Measurements from ENCODE around the gene TJP2.

TJP2 gene

GRCh38 chr9:69193685-69194032 is 19.6 kb downstream of the TJP2 start:
- DNase-seq: peak; percentile 40

- DNase-seq: no peak
Observed at GRCh38 chr9:69194702-69195418, 20.8 kb downstream of the TJP2 start.

- DNase-seq: no peak
Observed at GRCh38 chr9:69195668-69196067, 21.6 kb downstream of the TJP2 start.

GRCh38 chr9:69197687-69198086 is 23.6 kb downstream of the TJP2 start:
- DNase-seq: no peak

- DNase-seq: no peak
Observed at GRCh38 chr9:69198521-69199220, 24.6 kb downstream of the TJP2 start.

- DNase-seq: no peak
Observed at GRCh38 chr9:69199769-69200470, 25.8 kb downstream of the TJP2 start.

GRCh38 chr9:69202556-69202955 is 28.5 kb downstream of the TJP2 start:
- no peak for DNase-seq

GRCh38 chr9:69204326-69204725 is 30.2 kb downstream of the TJP2 start:
- no peak for DNase-seq

- no peak for DNase-seq
Observed at GRCh38 chr9:69204849-69205248, 30.8 kb downstream of the TJP2 start.

GRCh38 chr9:69206047-69206446 is 32.0 kb downstream of the TJP2 start:
- DNase-seq: no peak

- DNase-seq: no peak
Observed at GRCh38 chr9:69207503-69207902, 33.4 kb downstream of the TJP2 start.

- DNase-seq: peak; percentile 49
Observed at GRCh38 chr9:69211424-69212036, 37.5 kb downstream of the TJP2 start.

- DNase-seq: no peak
Observed at GRCh38 chr9:69213647-69214046, 39.6 kb downstream of the TJP2 start.

GRCh38 chr9:69214939-69215338 is 40.9 kb downstream of the TJP2 start:
- no peak for DNase-seq

GRCh38 chr9:69215774-69216485 is 41.9 kb downstream of the TJP2 start:
- DNase-seq: peak; percentile 97

GRCh38 chr9:69218166-69218565 is 44.1 kb downstream of the TJP2 start:
- DNase-seq: no peak

- DNase-seq: no peak
Observed at GRCh38 chr9:69221036-69221435, 47.0 kb downstream of the TJP2 start.

GRCh38 chr9:69222970-69223369 is 48.9 kb downstream of the TJP2 start:
- no peak for DNase-seq

GRCh38 chr9:69223605-69224004 is 49.5 kb downstream of the TJP2 start:
- peak; percentile 69 for DNase-seq

GRCh38 chr9:69229367-69229766 is 55.3 kb downstream of the TJP2 start:
- no peak for DNase-seq

- DNase-seq: no peak
Observed at GRCh38 chr9:69232135-69232534, 58.1 kb downstream of the TJP2 start.

- no peak for DNase-seq
Observed at GRCh38 chr9:69234683-69235082, 60.6 kb downstream of the TJP2 start.

GRCh38 chr9:69236188-69236587 is 62.1 kb downstream of the TJP2 start:
- DNase-seq: no peak

Measured in hematopoietic multipotent progenitor cell treated with erythropoietin and hydrocortisone succinate and interleukin-3 and kit ligand, for 8 days (in vitro differentiated cells).